ENCODE data around the gene ERP44. TPM values are rescaled to one million over a fixed set of nuclear protein-coding genes. Genes with fewer than 3 reads are reported as not detected.
A peak's percentile ranks its signal among the peaks of the same experiment; 100 is the strongest.
"Not testable (repeated sequence)": the region's sequence is repeated elsewhere in the genome, so short reads cannot be mapped to it uniquely, and the experiment has no call there.

ERP44 gene
- total and polyA plus RNA-seq, 12 donors: 12.9 to 43.7 (median 21.3) TPM

DNA sequence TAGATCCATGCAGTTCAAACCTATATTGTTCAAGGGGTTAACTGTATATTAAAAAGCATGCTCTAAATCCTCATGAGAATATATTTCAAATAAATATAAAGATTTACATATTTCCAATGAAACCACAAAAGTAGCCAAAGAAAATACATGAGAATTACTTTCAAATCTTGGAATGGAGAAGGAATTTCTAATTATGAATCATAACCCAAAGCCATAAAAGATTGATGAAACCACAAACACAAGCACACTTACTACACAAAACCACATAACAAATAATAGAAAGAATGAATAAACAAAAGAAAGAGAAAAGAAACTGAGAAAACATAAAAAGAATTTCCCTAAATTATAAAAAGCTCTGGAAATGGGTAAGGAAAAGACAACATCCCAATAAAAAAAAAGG, 16.0 kb downstream of the ERP44 start:
- H3K27me3 ChIP-seq: no peaks in the 10 kb centered on the region
- intact Hi-C loops (cut with DNase I): no loop called here
- no peaks in the 10 kb centered on the region for H3K9me3 ChIP-seq (replicated peaks in 1 of 3)
- no peak overlapping the region for H3K4me3 ChIP-seq
- peaks cover 0 to 49% of the 10 kb centered on the region in 2 donors for H3K4me1 ChIP-seq (replicated peaks in 1 of 2)
- no peak for DNase-seq
- TF ChIP-seq, protein P1, sequence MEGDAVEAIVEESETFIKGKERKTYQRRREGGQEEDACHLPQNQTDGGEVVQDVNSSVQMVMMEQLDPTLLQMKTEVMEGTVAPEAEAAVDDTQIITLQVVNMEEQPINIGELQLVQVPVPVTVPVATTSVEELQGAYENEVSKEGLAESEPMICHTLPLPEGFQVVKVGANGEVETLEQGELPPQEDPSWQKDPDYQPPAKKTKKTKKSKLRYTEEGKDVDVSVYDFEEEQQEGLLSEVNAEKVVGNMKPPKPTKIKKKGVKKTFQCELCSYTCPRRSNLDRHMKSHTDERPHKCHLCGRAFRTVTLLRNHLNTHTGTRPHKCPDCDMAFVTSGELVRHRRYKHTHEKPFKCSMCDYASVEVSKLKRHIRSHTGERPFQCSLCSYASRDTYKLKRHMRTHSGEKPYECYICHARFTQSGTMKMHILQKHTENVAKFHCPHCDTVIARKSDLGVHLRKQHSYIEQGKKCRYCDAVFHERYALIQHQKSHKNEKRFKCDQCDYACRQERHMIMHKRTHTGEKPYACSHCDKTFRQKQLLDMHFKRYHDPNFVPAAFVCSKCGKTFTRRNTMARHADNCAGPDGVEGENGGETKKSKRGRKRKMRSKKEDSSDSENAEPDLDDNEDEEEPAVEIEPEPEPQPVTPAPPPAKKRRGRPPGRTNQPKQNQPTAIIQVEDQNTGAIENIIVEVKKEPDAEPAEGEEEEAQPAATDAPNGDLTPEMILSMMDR (IDR thresholded peaks at IDR 0.05): no peak
- TF ChIP-seq POLR2A (IDR thresholded peaks at IDR 0.05): no peak
- no peak overlapping the region for H3K27ac ChIP-seq
- no peaks in the 10 kb centered on the region for H3K36me3 ChIP-seq (replicated peaks in 1 of 2)

DNA sequence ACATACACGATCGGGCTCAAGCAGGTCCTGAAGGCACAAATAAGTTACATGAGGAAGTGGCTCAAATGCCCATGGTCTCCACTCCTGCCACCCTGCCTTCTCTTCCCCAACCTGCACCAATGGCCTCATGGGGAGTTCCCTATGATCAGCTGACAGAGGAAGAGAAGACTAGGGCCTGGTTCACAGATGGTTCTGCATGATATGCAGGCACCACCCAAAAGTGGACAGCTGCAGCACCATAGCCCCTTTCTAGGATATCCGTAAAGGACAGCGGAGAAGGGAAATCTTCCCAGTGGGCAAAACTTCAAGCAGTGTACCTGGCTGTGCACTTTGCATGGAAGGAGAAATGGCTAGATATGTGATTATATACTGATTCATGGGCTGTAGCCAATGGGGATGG, 22.5 kb downstream of the ERP44 start:
- H3K4me1 ChIP-seq (replicated peaks in 1 of 2): peaks cover 0 to 27% of the 10 kb centered on the region in 2 donors
- intact Hi-C loops (cut with DNase I); H3K27me3 ChIP-seq; DNase-seq; H3K36me3 ChIP-seq (replicated peaks in 1 of 2); H3K9me3 ChIP-seq (replicated peaks in 1 of 3); H3K4me3 ChIP-seq; H3K27ac ChIP-seq: not testable (repeated sequence)
- 95 to 100% (median 97%) methylated on average over 3 to 4 of the region's 4 CpGs for WGBS, 4 donors

DNA sequence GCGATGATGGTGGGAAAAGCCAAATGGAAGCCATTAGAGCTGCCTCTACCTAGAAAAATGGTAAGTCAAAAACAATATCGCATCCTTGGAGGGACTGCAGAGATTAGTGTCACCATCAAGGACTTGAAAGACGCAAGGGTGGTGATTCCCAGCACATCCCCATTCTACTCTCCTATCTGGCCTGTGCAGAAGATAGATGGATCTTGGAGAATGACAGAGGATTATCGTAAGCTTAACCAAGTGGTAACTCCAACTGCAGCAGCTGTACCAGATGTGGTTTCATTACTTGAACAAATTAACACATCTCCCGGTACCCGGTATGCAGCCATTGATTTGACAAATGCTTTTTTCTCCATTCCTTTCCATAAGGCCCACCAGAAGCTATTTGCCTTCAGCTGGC, 23.8 kb downstream of the ERP44 start:
- Histone ChIP-seq H3K27ac (no peak overlapping the region), H3K4me1 (replicated peaks in 1 of 2) (peaks cover 0 to 23% of the 10 kb centered on the region in 2 donors), H3K36me3 (replicated peaks in 1 of 2) (no peaks in the 10 kb centered on the region), H3K27me3 (no peaks in the 10 kb centered on the region), H3K4me3 (no peak overlapping the region), H3K9me3 (replicated peaks in 1 of 3) (no peaks in the 10 kb centered on the region)
- no peak for DNase-seq
- TF ChIP-seq POLR2A (IDR thresholded peaks at IDR 0.05): no peak
- TF ChIP-seq, protein P1 (IDR thresholded peaks at IDR 0.05): no peak
- intact Hi-C loops (cut with DNase I): no loop called here
- WGBS, 4 donors: 95 to 99% (median 97%) methylated on average over 6 of the region's 6 CpGs

GRCh38 chr9:100074093-100074492, 24.7 kb downstream of the ERP44 start:
- DNase-seq: peak in 5 of 7 donors; percentile 30 to 52 (median 36)
- Histone ChIP-seq H3K36me3 (replicated peaks in 1 of 2) (no peaks in the 10 kb centered on the region), H3K27me3 (no peaks in the 10 kb centered on the region), H3K4me3 (no peak overlapping the region), H3K27ac (no peak overlapping the region), H3K9me3 (replicated peaks in 1 of 3) (no peaks in the 10 kb centered on the region), H3K4me1 (replicated peaks in 1 of 2) (peaks cover 0 to 23% of the 10 kb centered on the region in 2 donors)
- intact Hi-C loops (cut with DNase I): no loop called here
- TF ChIP-seq, protein P1 (IDR thresholded peaks at IDR 0.05): no peak
- TF ChIP-seq POLR2A (IDR thresholded peaks at IDR 0.05): no peak
- WGBS, 4 donors: 34 to 50% (median 46%) methylated on average over 6 of the region's 6 CpGs

GRCh38 chr9:100072805-100073204, 26.0 kb downstream of the ERP44 start:
- H3K36me3 ChIP-seq (replicated peaks in 1 of 2): no peaks in the 10 kb centered on the region
- no peaks in the 10 kb centered on the region for H3K27me3 ChIP-seq
- H3K9me3 ChIP-seq (replicated peaks in 1 of 3): no peaks in the 10 kb centered on the region
- WGBS, 4 donors: 35 to 58% (median 40%) methylated on average over 2 of the region's 2 CpGs
- DNase-seq: peak in 2 of 7 donors; percentile 15 to 25
- intact Hi-C loops (cut with DNase I): no loop called here
- H3K27ac ChIP-seq: no peak overlapping the region
- TF ChIP-seq, protein P1 (IDR thresholded peaks at IDR 0.05): no peak
- no peak for TF ChIP-seq POLR2A (IDR thresholded peaks at IDR 0.05)
- peaks cover 0 to 23% of the 10 kb centered on the region in 2 donors for H3K4me1 ChIP-seq (replicated peaks in 1 of 2)
- H3K4me3 ChIP-seq: no peak overlapping the region
